Measurements from ENCODE around the gene ZNF566. TPM values are rescaled to one million over a fixed set of nuclear protein-coding genes. Genes with fewer than 3 reads are reported as not detected.
A peak's percentile ranks its signal among the peaks of the same experiment; 100 is the strongest.

The ZNF566 gene
- total RNA-seq, 2 donors from 2014 or later = 5.8 to 7.8 TPM

- Mint-ChIP-seq H3K36me3 (ENCODE audit: insufficient read depth in 2 of 2) (peaks cover 17 to 36% of the 10 kb centered on the region in 2 donors), H3K4me3 (peak overlapping the region; percentile 73 to 78), H3K27me3 (ENCODE audit: low read depth) (peaks cover 27% of the 10 kb centered on the region), H3K27ac (no peak overlapping the region), H3K9me3 (peaks cover 5 to 12% of the 10 kb centered on the region in 2 donors), H3K4me1 (ENCODE audit: low read depth) (peaks cover 23% of the 10 kb centered on the region)
- no peak for DNase-seq
- no peak for ATAC-seq (replicated peaks in 1 of 2)
Measured at GRCh38 chr19:36420961-36421748, 68.2 kb downstream of the ZNF566 start.

- Mint-ChIP-seq H3K9me3 (peaks cover 0 to 6% of the 10 kb centered on the region in 2 donors), H3K4me3 (peak within 1 kb of the TSS; percentile 97), H3K4me1 (ENCODE audit: low read depth) (peaks cover 23% of the 10 kb centered on the region), H3K36me3 (ENCODE audit: insufficient read depth in 2 of 2) (peaks cover 15 to 42% of the 10 kb centered on the region in 2 donors), H3K27me3 (ENCODE audit: low read depth) (peaks cover 17% of the 10 kb centered on the region), H3K27ac (peak within 1 kb of the TSS; percentile 94)
- ATAC-seq (replicated peaks in 1 of 2) (peak; percentile 94 to 95), DNase-seq (peak; percentile 82 to 87)
Measured at GRCh38 chr19:36418287-36419001, 70.9 kb downstream of the ZNF566 start, which contains the start of gene ZFP82. Gene ZFP82, minus strand, starts transcription at chr19:36418644. Its CDS starts 8,855 bp downstream, at chr19:36409789.

GRCh38 chr19:36417752-36418286, 71.5 kb downstream of the ZNF566 start:
- ATAC-seq (replicated peaks in 1 of 2) (peak in 1 of 2 donors; percentile 3), DNase-seq (peak in 1 of 2 donors; percentile 4)
- H3K27me3 Mint-ChIP-seq (ENCODE audit: low read depth) = peaks cover 17% of the 10 kb centered on the region
- peak overlapping the region; percentile 94 for H3K27ac Mint-ChIP-seq
- H3K9me3 Mint-ChIP-seq = peaks cover 0 to 6% of the 10 kb centered on the region in 2 donors
- peaks cover 16 to 47% of the 10 kb centered on the region in 2 donors for H3K36me3 Mint-ChIP-seq (ENCODE audit: insufficient read depth in 2 of 2)
- peaks cover 23% of the 10 kb centered on the region for H3K4me1 Mint-ChIP-seq (ENCODE audit: low read depth)
- H3K4me3 Mint-ChIP-seq = peak overlapping the region; percentile 97

GRCh38 chr19:36409841-36410240, 79.5 kb downstream of the ZNF566 start:
- ATAC-seq (replicated peaks in 1 of 2) = no peak
- H3K9me3 Mint-ChIP-seq = peaks cover 16 to 22% of the 10 kb centered on the region in 2 donors
- H3K27me3 Mint-ChIP-seq (ENCODE audit: low read depth) = no peaks in the 10 kb centered on the region
- no peak overlapping the region for H3K4me3 Mint-ChIP-seq
- no peaks in the 10 kb centered on the region for H3K4me1 Mint-ChIP-seq (ENCODE audit: low read depth)
- H3K36me3 Mint-ChIP-seq (ENCODE audit: insufficient read depth in 2 of 2) = peaks cover 37 to 74% of the 10 kb centered on the region in 2 donors
- no peak for DNase-seq
- no peak overlapping the region for H3K27ac Mint-ChIP-seq

GRCh38 chr19:36408101-36408500, 81.3 kb downstream of the ZNF566 start:
- ATAC-seq (replicated peaks in 1 of 2) = no peak
- H3K9me3 Mint-ChIP-seq = peaks cover 18 to 26% of the 10 kb centered on the region in 2 donors
- no peaks in the 10 kb centered on the region for H3K27me3 Mint-ChIP-seq (ENCODE audit: low read depth)
- H3K36me3 Mint-ChIP-seq (ENCODE audit: insufficient read depth in 2 of 2) = peaks cover 45 to 76% of the 10 kb centered on the region in 2 donors
- H3K27ac Mint-ChIP-seq = no peak overlapping the region
- no peak for DNase-seq
- no peak overlapping the region for H3K4me3 Mint-ChIP-seq
- H3K4me1 Mint-ChIP-seq (ENCODE audit: low read depth) = no peaks in the 10 kb centered on the region

- no peak overlapping the region for H3K27ac Mint-ChIP-seq
- no peaks in the 10 kb centered on the region for H3K27me3 Mint-ChIP-seq (ENCODE audit: low read depth)
- H3K4me3 Mint-ChIP-seq = no peak overlapping the region
- H3K4me1 Mint-ChIP-seq (ENCODE audit: low read depth) = no peaks in the 10 kb centered on the region
- H3K36me3 Mint-ChIP-seq (ENCODE audit: insufficient read depth in 2 of 2) = peaks cover 44 to 76% of the 10 kb centered on the region in 2 donors
- no peak for DNase-seq
- no peak for ATAC-seq (replicated peaks in 1 of 2)
- peaks cover 18 to 25% of the 10 kb centered on the region in 2 donors for H3K9me3 Mint-ChIP-seq
Measured at GRCh38 chr19:36404498-36404897, 84.9 kb downstream of the ZNF566 start.

GRCh38 chr19:36401475-36401874, 87.9 kb downstream of the ZNF566 start:
- peaks cover 13 to 19% of the 10 kb centered on the region in 2 donors for H3K9me3 Mint-ChIP-seq
- H3K36me3 Mint-ChIP-seq (ENCODE audit: insufficient read depth in 2 of 2) = peaks cover 42 to 73% of the 10 kb centered on the region in 2 donors
- ATAC-seq (replicated peaks in 1 of 2) = no peak
- H3K27me3 Mint-ChIP-seq (ENCODE audit: low read depth) = no peaks in the 10 kb centered on the region
- H3K27ac Mint-ChIP-seq = no peak overlapping the region
- H3K4me3 Mint-ChIP-seq = no peak overlapping the region
- no peaks in the 10 kb centered on the region for H3K4me1 Mint-ChIP-seq (ENCODE audit: low read depth)
- DNase-seq = no peak

GRCh38 chr19:36398571-36398970, 90.8 kb downstream of the ZNF566 start:
- DNase-seq (no peak), ATAC-seq (replicated peaks in 1 of 2) (no peak)
- Mint-ChIP-seq H3K27ac (no peak overlapping the region), H3K27me3 (ENCODE audit: low read depth) (no peaks in the 10 kb centered on the region), H3K36me3 (ENCODE audit: insufficient read depth in 2 of 2) (peaks cover 39 to 74% of the 10 kb centered on the region in 2 donors), H3K4me3 (no peak overlapping the region), H3K4me1 (ENCODE audit: low read depth) (no peaks in the 10 kb centered on the region), H3K9me3 (peaks cover 25 to 27% of the 10 kb centered on the region in 2 donors)

Other genes starting within 250 kb of the ZNF566 start
- 1 to 10 TPM; 2.4 to 2.7 TPM for gene ZFP14, start 110.4 kb downstream of the ZNF566 start, total RNA-seq
- 1 to 10 TPM; 5.8 to 7.8 TPM for gene ZFP82, start 70.9 kb downstream of the ZNF566 start, total RNA-seq
- gene ZNF260, start 38.7 kb upstream of the ZNF566 start, total RNA-seq = 10 to 100 TPM; 10.1 to 12.2 TPM
- 10 to 100 TPM; 24.9 to 28.7 TPM for gene ZNF529, start 83.7 kb upstream of the ZNF566 start, total RNA-seq
- gene ZNF382, start 115.8 kb upstream of the ZNF566 start, total RNA-seq = 10 to 100 TPM; 23.1 to 25.0 TPM
- 1 to 10 TPM; 6.9 to 9.7 TPM for gene ZNF461, start 177.3 kb upstream of the ZNF566 start, total RNA-seq
- gene ZNF567, start 198.1 kb upstream of the ZNF566 start, total RNA-seq = 10 to 100 TPM in 1 of 2 donors, 1 to 10 TPM in 1; 7.8 to 11.2 TPM

All from activated T-cell treated with anti-CD3 and anti-CD28 coated beads, Interleukin-2, amount 50 U/mL, for 72 hours (primary cell).